ENCODE data around the gene HPN. TPM values are rescaled to one million over a fixed set of nuclear protein-coding genes. Genes with fewer than 3 reads are reported as not detected.

HPN gene
- total and polyA plus RNA-seq, 2 donors (not counting 3 experiments of a cell fraction or from before 2014, with no cell fraction given): 0.10 TPM; not detected in 1

DNA sequence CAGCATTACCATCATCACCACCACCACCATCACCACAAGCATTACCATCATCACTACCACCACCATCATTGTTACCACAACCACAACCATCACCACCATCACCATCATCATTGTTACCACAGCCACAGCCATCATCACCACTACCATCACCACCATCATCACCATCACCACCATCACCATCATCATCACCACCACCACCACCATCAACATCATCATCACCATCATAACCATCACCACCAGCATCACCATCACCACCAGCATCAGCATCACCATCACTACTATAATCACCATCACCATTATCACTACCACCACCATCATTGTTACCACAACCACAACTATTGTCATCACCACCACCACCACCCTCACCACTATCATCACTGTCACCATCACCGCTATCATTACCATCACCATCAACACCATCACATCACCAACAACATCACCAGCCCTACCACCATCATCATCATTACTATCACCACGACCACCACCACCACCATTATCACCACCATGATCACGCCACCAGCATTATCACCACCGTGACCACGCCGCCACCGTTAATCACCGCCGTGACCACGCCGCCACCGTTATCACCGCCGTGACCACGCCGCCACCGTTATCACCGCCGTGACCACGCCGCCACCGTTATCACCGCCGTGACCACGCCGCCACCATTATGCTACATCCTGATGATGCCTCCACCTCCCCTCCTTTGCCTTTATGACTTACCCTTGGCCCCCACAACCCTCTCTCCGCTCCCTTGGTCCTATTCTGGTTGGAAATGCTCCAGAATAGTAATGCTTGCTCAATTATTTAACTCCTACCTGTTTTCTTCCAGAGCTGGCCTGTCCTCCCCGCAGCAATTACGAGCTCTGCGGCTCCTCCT, 64.1 kb downstream of the HPN start:
- H4K20me1 ChIP-seq (replicated peaks; ENCODE audit: control insufficient read depth, extremely low read depth, insufficient read depth, low read length): no peaks in the 10 kb centered on the region
- H3K4me1 ChIP-seq (ENCODE audit: control insufficient read depth, extremely low read depth, insufficient read depth, low read length): no peaks in the 10 kb centered on the region
- H3K79me2 ChIP-seq (ENCODE audit: control insufficient read depth, insufficient read depth, low read length): no peaks in the 10 kb centered on the region
- intact Hi-C loops (cut with micrococcal nuclease): no loop called here
- H3K9me1 ChIP-seq (replicated peaks; ENCODE audit: control insufficient read depth, extremely low read depth, insufficient read depth, low read length): no peaks in the 10 kb centered on the region
- H3K4me2 ChIP-seq (ENCODE audit: insufficient read depth, low read length): no peak overlapping the region
- no peak overlapping the region for H3K4me3 ChIP-seq (replicated peaks in 1 of 3; ENCODE audit: insufficient read depth in 1 of 3, low read depth in 1 of 3, low read length in 3 of 3)
- H3K9me3 ChIP-seq (replicated peaks; ENCODE audit: control insufficient read depth, insufficient read depth, low read length): no peaks in the 10 kb centered on the region
- POLR2A ChIA-PET: no interaction called here
- H3K27ac ChIP-seq (ENCODE audit: insufficient read depth, low read depth, low read length): no peak overlapping the region
- CTCF ChIA-PET: no interaction called here
- no peak overlapping the region for H3K9ac ChIP-seq (replicated peaks; ENCODE audit: extremely low read depth, insufficient read depth, low read length)
- no TSS peak for BruUV-seq (replicated peaks)
- TF ChIP-seq FOS (IDR thresholded peaks at IDR 0.05; ENCODE audit: borderline replicate concordance, insufficient read depth, low read length) (no peak), GATA2 (IDR thresholded peaks at IDR 0.05; ENCODE audit: insufficient read depth, insufficient read length, low read depth, low read length) (no peak), POLR2A (IDR thresholded peaks at IDR 0.05; ENCODE audit: low read depth, low read length) (no peak), POLR2AphosphoS5 (IDR thresholded peaks at IDR 0.05; ENCODE audit: insufficient read depth, low read depth, low read length) (no peak), MYC (IDR thresholded peaks at IDR 0.05; ENCODE audit: low read depth, low read length) (no peak), EZH2 (IDR thresholded peaks at IDR 0.05; ENCODE audit: borderline replicate concordance, low read depth, low read length, severe bottlenecking) (no peak), JUN (IDR thresholded peaks at IDR 0.05; ENCODE audit: borderline replicate concordance, insufficient read depth, insufficient read length, low read depth) (no peak)
- TF ChIP-seq, protein P1, sequence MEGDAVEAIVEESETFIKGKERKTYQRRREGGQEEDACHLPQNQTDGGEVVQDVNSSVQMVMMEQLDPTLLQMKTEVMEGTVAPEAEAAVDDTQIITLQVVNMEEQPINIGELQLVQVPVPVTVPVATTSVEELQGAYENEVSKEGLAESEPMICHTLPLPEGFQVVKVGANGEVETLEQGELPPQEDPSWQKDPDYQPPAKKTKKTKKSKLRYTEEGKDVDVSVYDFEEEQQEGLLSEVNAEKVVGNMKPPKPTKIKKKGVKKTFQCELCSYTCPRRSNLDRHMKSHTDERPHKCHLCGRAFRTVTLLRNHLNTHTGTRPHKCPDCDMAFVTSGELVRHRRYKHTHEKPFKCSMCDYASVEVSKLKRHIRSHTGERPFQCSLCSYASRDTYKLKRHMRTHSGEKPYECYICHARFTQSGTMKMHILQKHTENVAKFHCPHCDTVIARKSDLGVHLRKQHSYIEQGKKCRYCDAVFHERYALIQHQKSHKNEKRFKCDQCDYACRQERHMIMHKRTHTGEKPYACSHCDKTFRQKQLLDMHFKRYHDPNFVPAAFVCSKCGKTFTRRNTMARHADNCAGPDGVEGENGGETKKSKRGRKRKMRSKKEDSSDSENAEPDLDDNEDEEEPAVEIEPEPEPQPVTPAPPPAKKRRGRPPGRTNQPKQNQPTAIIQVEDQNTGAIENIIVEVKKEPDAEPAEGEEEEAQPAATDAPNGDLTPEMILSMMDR (IDR thresholded peaks at IDR 0.05; ENCODE audit: extremely low read depth in 1 of 2, insufficient read depth in 1 of 2, low read depth in 1 of 2, low read length in 2 of 2): no peak
- TF ChIP-seq, protein P2, sequence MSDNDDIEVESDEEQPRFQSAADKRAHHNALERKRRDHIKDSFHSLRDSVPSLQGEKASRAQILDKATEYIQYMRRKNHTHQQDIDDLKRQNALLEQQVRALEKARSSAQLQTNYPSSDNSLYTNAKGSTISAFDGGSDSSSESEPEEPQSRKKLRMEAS (IDR thresholded peaks at IDR 0.05; ENCODE audit: insufficient read depth, insufficient read length): no peak
- H3K36me3 ChIP-seq (ENCODE audit: control insufficient read depth in 2 of 2, extremely low read depth in 1 of 2, insufficient read depth in 2 of 2, low read length in 2 of 2): no peaks in the 10 kb centered on the region
- no peak for FAIRE-seq
- no peaks in the 10 kb centered on the region for H3K27me3 ChIP-seq (ENCODE audit: control insufficient read depth in 2 of 2, insufficient read depth in 2 of 2, low read length in 2 of 2)
- dilution Hi-C loops (cut with MboI; ENCODE audit: extremely low pct_ligation_motif_present, low sequenced_read_pairs): no loop called here
- H2AFZ ChIP-seq (ENCODE audit: low read depth, low read length): no peak overlapping the region
- no peak for DNase-seq (ENCODE audit: low read depth, low spot score)
